GM19452 (cell line): ENCODE results near the gene SPRN.
"Not testable (repeated sequence)": the region's sequence is repeated elsewhere in the genome, so short reads cannot be mapped to it uniquely, and the experiment has no call there.

Experiments
- ATAC-seq: cut with Tn5 transposase; IDR thresholded peaks from one replicate; pipeline ENCODE4 v1.9.1; 2021; ENCODE audit not compliant: unreplicated experiment

Gene SPRN

DNA sequence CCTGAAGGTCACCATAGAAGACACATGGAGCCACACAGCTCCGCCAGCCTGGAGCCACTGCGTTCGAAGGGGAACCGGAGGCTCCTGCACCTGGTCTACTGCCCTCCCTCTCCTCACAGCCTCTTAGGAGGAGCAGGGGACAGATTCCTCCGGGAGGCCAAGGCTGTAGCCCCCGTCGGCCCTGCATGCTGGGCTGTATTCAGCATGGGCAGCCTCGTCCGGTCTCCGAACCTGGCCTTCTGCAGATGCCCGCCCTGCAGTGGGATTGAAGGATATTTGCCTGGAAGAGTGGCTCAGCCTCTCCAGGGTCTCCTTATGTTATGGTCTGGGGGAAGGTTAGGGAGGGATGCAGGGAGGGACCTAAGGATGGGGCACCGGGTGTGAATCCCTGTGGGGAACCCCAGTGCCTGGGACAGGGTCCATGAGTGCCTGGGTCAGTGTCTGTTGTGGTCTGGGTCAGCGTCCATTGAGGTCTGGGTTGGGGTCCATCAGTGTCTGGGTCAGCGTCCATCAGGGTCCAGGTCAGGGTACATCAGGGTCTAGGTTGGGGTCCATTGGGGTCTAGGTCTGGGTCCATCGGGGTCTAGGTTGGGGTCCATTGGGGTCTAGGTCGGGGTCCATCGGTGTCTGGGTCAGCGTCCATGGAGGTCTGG, 16.3 kb upstream of the SPRN start:
- no peak for ATAC-seq

- no peak for ATAC-seq
These were observed 15.4 kb upstream of the SPRN start for GRCh38 chr10:133439517-133440461.

DNA sequence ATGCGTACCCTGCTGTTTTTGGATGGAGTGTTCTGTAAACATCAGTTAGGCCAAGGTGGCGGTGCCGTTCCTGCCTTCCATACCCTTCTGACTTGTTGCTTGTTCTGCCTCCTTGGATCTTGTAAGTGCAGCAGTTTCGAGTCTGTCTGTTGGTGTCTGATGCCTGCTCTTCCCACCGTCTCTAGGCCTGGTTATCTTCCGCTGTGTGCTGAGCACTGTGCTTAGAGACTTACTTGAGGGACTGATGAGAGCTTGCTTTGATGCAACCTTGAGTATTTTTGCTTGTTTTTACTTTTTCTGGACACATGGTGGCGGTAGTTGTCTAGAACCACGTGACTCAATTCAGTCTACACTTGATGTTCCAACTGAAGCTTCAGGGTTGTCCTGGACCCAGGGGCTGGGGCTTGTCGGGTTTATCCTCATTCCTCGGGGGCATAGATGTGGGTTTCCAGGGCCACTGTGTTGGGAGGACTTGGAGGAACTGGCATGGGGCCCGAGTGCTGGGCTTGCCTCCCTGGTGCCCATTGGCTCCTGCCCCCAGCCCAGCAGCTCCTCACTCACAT, 14.4 kb upstream of the SPRN start:
- no peak for ATAC-seq

DNA sequence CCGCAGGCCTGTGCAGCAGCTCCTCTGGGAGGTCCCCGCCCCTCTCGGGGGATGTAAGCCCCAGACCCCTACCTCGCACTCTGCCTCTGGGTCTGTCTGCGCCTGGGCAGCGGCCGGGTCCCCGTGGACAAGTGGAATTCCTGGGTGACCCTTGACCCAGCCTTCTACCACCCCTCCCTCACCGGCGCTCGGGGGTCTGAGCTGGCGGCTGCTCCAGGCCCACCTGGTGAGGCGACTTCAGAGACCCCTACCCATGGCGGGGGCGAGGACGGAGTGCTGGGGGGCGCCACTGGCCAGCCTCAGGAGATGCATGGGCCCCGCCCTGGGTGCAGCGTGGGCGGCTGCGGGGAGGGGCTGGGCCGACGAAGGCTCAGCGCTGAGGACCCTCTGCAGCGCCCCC, 8.4 kb upstream of the SPRN start:
- ATAC-seq = not testable (repeated sequence)

- not testable (repeated sequence) for ATAC-seq
These were observed 7.6 kb upstream of the SPRN start for GRCh38 chr10:133431888-133432613.

- ATAC-seq = not testable (repeated sequence)
These were observed 5.1 kb upstream of the SPRN start for GRCh38 chr10:133429571-133429970.

- not testable (repeated sequence) for ATAC-seq
These were observed 323 bp downstream of the SPRN start for GRCh38 chr10:133424102-133424501.

GRCh38 chr10:133422807-133423771, 1.3 kb downstream of the SPRN start:
- ATAC-seq = no peak

- ATAC-seq = no peak
These were observed 2.1 kb downstream of the SPRN start for GRCh38 chr10:133422223-133422806.

DNA sequence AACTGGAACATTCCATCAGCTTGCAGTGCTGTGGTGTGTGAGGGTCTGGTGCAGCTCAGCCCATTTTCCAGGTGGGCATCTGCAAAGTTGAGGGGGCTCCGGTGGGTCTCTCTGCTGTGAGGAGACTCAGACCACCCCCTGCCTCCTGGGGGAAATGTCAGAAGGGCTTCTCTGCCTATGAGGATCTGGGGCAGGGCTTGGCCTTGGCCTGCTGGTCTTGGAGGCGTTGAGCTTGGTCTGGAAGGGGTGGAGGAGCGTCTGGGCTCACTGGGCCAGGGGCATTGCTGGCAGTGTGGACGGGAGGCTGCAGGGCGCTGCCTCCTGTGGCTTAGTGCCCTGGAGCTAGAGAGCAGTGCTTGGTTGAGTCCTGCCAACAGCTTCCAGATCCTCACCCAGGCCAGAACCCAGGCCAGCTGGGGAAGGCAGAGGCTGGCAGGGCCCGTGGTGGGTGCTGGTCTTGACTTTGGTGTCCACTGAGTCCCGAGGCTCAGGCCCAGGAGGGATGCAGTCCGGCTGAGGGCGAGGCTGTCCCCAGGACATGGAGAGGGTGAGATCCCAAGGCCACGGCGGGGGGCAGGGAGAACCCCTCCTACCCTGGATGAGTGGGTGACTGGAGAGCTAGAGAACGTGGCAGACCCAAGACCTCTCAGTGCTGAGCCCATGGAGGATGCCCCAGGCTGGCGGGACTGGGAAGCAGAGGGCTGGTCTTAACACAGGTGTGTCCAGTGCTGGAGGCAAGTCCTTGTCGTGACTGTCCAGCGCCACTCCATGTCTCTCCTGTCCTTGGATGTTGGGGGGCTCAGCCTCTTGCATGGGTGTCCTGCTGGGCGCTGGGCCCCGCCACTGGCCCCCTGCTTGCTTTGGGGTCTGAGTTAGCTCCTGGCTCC, 2.8 kb downstream of the SPRN start:
- ATAC-seq = no peak

GRCh38 chr10:133420579-133420978, 3.8 kb downstream of the SPRN start:
- ATAC-seq = no peak

- ATAC-seq = no peak
These were observed 4.4 kb downstream of the SPRN start for GRCh38 chr10:133420028-133420427.

DNA sequence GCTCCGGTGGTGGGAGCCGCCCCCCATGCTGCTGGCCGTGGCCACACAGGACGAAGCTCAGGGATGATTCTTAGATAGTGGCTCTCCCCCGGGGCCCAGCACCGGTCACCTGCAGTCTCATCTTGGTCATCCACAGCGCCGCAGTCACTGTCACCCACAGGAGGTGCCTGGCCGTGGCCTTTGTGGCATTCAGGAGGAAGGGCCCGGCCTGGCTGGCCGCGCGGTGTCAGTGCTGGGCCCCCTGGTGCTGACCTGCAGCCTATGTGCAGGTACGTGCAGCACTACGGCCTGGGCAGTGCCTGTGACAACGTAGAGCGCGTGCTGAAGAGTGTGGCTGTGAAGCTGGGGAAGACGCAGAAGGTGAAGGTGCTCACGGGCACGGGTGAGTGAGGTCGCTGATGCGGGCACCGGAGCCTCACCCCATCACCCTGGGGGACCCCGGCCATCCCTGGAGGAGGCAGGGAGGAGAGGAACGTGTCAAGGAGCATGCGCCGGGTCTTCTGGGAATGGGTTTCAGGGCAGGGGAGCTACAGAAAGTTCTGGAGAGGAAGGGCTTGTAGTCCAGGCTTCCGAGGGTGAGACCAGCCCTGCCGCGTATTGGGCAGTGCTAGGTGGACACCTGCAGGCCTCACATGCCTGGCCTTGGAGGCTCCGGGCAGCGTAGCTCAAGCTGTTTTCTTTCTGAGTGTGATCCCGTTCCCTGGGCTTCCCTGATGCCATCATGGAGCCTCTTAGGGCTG, 5.0 kb downstream of the SPRN start:
- no peak for ATAC-seq

- ATAC-seq = no peak
These were observed 6.0 kb downstream of the SPRN start for GRCh38 chr10:133418289-133418993.

- ATAC-seq = no peak
These were observed 8.7 kb downstream of the SPRN start for GRCh38 chr10:133415752-133416151.

- not testable (repeated sequence) for ATAC-seq
These were observed 10.0 kb downstream of the SPRN start for GRCh38 chr10:133414401-133414800.

DNA sequence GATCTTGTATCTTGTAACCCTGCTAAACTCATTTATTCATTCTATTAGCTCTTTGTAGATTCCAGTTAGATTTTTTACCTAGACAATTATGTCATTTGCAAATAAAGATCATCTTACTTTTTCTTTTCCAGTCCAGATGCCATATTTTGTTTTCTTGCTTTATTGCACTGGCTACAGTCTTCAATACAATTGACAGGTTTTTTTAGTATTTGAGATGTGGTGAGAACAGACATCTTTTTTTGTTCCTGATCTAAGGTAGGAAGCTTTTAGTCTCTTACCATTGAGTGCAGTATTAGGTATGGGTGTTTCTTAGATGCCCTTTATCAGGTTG, 12.1 kb downstream of the SPRN start:
- no peak for ATAC-seq
